Measurements from ENCODE around the gene RIMS4. TPM values are rescaled to one million over a fixed set of nuclear protein-coding genes. Genes with fewer than 3 reads are reported as not detected.

Gene RIMS4
- total and polyA plus RNA-seq, 3 donors from 2014 or later: 29.7 to 72.1 (median 32.1) TPM

- Histone ChIP-seq H3K27me3 (no peaks in the 10 kb centered on the region), H3K4me1 (peaks cover 24% of the 10 kb centered on the region), H3K27ac (peak overlapping the region; percentile 63 to 75), H3K36me3 (ENCODE audit: low read depth, missing control alignments) (no peaks in the 10 kb centered on the region), H3K4me3 (no peak overlapping the region), H3K9me3 (no peaks in the 10 kb centered on the region)
- WGBS, 2 donors: 54 to 68% methylated on average over 8 to 9 of the region's 10 CpGs
- DNase-seq: peak; percentile 78
- intact Hi-C loops (cut with DNase I; ENCODE audit: low total_unique reads): no loop called here
- no peak for TF ChIP-seq POLR2A (IDR thresholded peaks at IDR 0.05)
- TF ChIP-seq, protein P1, sequence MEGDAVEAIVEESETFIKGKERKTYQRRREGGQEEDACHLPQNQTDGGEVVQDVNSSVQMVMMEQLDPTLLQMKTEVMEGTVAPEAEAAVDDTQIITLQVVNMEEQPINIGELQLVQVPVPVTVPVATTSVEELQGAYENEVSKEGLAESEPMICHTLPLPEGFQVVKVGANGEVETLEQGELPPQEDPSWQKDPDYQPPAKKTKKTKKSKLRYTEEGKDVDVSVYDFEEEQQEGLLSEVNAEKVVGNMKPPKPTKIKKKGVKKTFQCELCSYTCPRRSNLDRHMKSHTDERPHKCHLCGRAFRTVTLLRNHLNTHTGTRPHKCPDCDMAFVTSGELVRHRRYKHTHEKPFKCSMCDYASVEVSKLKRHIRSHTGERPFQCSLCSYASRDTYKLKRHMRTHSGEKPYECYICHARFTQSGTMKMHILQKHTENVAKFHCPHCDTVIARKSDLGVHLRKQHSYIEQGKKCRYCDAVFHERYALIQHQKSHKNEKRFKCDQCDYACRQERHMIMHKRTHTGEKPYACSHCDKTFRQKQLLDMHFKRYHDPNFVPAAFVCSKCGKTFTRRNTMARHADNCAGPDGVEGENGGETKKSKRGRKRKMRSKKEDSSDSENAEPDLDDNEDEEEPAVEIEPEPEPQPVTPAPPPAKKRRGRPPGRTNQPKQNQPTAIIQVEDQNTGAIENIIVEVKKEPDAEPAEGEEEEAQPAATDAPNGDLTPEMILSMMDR (IDR thresholded peaks at IDR 0.05): no peak
These were observed 103.9 kb downstream of the RIMS4 start for GRCh38 chr20:44706301-44707017.

GRCh38 chr20:44705364-44706094 is 104.8 kb downstream of the RIMS4 start:
- peaks cover 24% of the 10 kb centered on the region for H3K4me1 ChIP-seq
- TF ChIP-seq POLR2A (IDR thresholded peaks at IDR 0.05): no peak
- TF ChIP-seq, protein P1 (IDR thresholded peaks at IDR 0.05): no peak
- no peaks in the 10 kb centered on the region for H3K9me3 ChIP-seq
- intact Hi-C loops (cut with DNase I; ENCODE audit: low total_unique reads): no loop called here
- H3K27me3 ChIP-seq: no peaks in the 10 kb centered on the region
- DNase-seq: no peak
- 87 to 90% methylated on average over 4 of the region's 4 CpGs for WGBS, 2 donors
- no peaks in the 10 kb centered on the region for H3K36me3 ChIP-seq (ENCODE audit: low read depth, missing control alignments)
- peak overlapping the region; percentile 22 to 75 for H3K27ac ChIP-seq
- no peak overlapping the region for H3K4me3 ChIP-seq

GRCh38 chr20:44704551-44704971 is 105.8 kb downstream of the RIMS4 start:
- peaks cover 24% of the 10 kb centered on the region for H3K4me1 ChIP-seq
- TF ChIP-seq, protein P1 (IDR thresholded peaks at IDR 0.05): no peak
- TF ChIP-seq POLR2A (IDR thresholded peaks at IDR 0.05): no peak
- H3K27ac ChIP-seq: peak overlapping the region in 1 of 2 donors; percentile 56
- intact Hi-C loops (cut with DNase I; ENCODE audit: low total_unique reads): no loop called here
- H3K36me3 ChIP-seq (ENCODE audit: low read depth, missing control alignments): no peaks in the 10 kb centered on the region
- no peak for DNase-seq
- 50 to 69% methylated on average over 3 to 4 of the region's 4 CpGs for WGBS, 2 donors
- no peaks in the 10 kb centered on the region for H3K9me3 ChIP-seq
- H3K27me3 ChIP-seq: no peaks in the 10 kb centered on the region
- H3K4me3 ChIP-seq: no peak overlapping the region

GRCh38 chr20:44703956-44704488 is 106.3 kb downstream of the RIMS4 start:
- TF ChIP-seq, protein P1 (IDR thresholded peaks at IDR 0.05): no peak
- TF ChIP-seq POLR2A (IDR thresholded peaks at IDR 0.05): no peak
- peaks cover 24% of the 10 kb centered on the region for H3K4me1 ChIP-seq
- peak overlapping the region; percentile 47 to 56 for H3K27ac ChIP-seq
- WGBS, 2 donors: 82 to 93% methylated on average over 8 to 9 of the region's 9 CpGs
- H3K36me3 ChIP-seq (ENCODE audit: low read depth, missing control alignments): no peaks in the 10 kb centered on the region
- no peak for DNase-seq
- H3K9me3 ChIP-seq: no peaks in the 10 kb centered on the region
- H3K27me3 ChIP-seq: no peaks in the 10 kb centered on the region
- no peak overlapping the region for H3K4me3 ChIP-seq
- intact Hi-C loops (cut with DNase I; ENCODE audit: low total_unique reads): no loop called here

Data from testis (tissue), 3 donors.